Measurements from ENCODE around the gene HIF3A. TPM values are rescaled to one million over a fixed set of nuclear protein-coding genes. Genes with fewer than 3 reads are reported as not detected.

The HIF3A gene
- total and polyA plus RNA-seq, 2 donors (not counting 1 experiment from before 2014, with no cell fraction given): 0.12 to 1.5 TPM

GRCh38 chr19:46392252-46392801, 95.5 kb downstream of the HIF3A start:
- TF ChIP-seq, protein P1, sequence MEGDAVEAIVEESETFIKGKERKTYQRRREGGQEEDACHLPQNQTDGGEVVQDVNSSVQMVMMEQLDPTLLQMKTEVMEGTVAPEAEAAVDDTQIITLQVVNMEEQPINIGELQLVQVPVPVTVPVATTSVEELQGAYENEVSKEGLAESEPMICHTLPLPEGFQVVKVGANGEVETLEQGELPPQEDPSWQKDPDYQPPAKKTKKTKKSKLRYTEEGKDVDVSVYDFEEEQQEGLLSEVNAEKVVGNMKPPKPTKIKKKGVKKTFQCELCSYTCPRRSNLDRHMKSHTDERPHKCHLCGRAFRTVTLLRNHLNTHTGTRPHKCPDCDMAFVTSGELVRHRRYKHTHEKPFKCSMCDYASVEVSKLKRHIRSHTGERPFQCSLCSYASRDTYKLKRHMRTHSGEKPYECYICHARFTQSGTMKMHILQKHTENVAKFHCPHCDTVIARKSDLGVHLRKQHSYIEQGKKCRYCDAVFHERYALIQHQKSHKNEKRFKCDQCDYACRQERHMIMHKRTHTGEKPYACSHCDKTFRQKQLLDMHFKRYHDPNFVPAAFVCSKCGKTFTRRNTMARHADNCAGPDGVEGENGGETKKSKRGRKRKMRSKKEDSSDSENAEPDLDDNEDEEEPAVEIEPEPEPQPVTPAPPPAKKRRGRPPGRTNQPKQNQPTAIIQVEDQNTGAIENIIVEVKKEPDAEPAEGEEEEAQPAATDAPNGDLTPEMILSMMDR (conservative IDR thresholded peaks at IDR 0.05 in 1 of 2, IDR thresholded peaks at IDR 0.05 in 1 of 2; ENCODE audit: low read depth in 1 of 2, low read length in 2 of 2): no peak
- TF ChIP-seq EZH2 (IDR thresholded peaks at IDR 0.05; ENCODE audit: low read length, missing control alignments): no peak
- Histone ChIP-seq H3K4me2 (ENCODE audit: extremely low read depth, insufficient read depth, low read length) (peak overlapping the region; percentile 62), H4K20me1 (ENCODE audit: control insufficient read depth, extremely low read depth, insufficient read depth, low read length) (no peaks in the 10 kb centered on the region)

GRCh38 chr19:46392837-46393236, 96.0 kb downstream of the HIF3A start:
- peak overlapping the region; percentile 62 for H3K4me2 ChIP-seq (ENCODE audit: extremely low read depth, insufficient read depth, low read length)
- peaks cover 16% of the 10 kb centered on the region for H3K4me1 ChIP-seq (ENCODE audit: control insufficient read depth, extremely low read depth, insufficient read depth, low read length)
- no peaks in the 10 kb centered on the region for H3K79me2 ChIP-seq (ENCODE audit: control insufficient read depth, insufficient read depth, low read length)
- no peaks in the 10 kb centered on the region for H3K27me3 ChIP-seq (ENCODE audit: control insufficient read depth, insufficient read depth, low read length)
- H4K20me1 ChIP-seq (ENCODE audit: control insufficient read depth, extremely low read depth, insufficient read depth, low read length): no peaks in the 10 kb centered on the region
- peak overlapping the region; percentile 26 for H3K9ac ChIP-seq (ENCODE audit: insufficient read depth, low read length)
- TF ChIP-seq, protein P1 (conservative IDR thresholded peaks at IDR 0.05 in 1 of 2, IDR thresholded peaks at IDR 0.05 in 1 of 2; ENCODE audit: low read depth in 1 of 2, low read length in 2 of 2): no peak
- no peak for TF ChIP-seq EZH2 (IDR thresholded peaks at IDR 0.05; ENCODE audit: low read length, missing control alignments)
- peaks cover 21% of the 10 kb centered on the region for H3K36me3 ChIP-seq (ENCODE audit: control insufficient read depth, insufficient read depth, low read length)
- no peaks in the 10 kb centered on the region for H3K9me3 ChIP-seq (ENCODE audit: control insufficient read depth, insufficient read depth, low read depth, low read length)
- H3K27ac ChIP-seq (ENCODE audit: insufficient read depth, low read length): peak overlapping the region; percentile 75
- DNase-seq (ENCODE audit: low read depth in 2 of 2): no peak
- H3K4me3 ChIP-seq (replicated peaks in 1 of 4; ENCODE audit: control extremely low read depth in 1 of 4, insufficient read depth in 1 of 4, low read depth in 3 of 4, low read length in 4 of 4): no peak overlapping the region
- H2AFZ ChIP-seq (ENCODE audit: low read length): no peak overlapping the region

More at GRCh38 chr19:46392252-46392801, 95.5 kb downstream of the HIF3A start:
- H2AFZ ChIP-seq (ENCODE audit: low read length): no peak overlapping the region
- peak overlapping the region; percentile 26 for H3K9ac ChIP-seq (ENCODE audit: insufficient read depth, low read length)
- peaks cover 16% of the 10 kb centered on the region for H3K4me1 ChIP-seq (ENCODE audit: control insufficient read depth, extremely low read depth, insufficient read depth, low read length)
- no peaks in the 10 kb centered on the region for H3K27me3 ChIP-seq (ENCODE audit: control insufficient read depth, insufficient read depth, low read length)
- H3K79me2 ChIP-seq (ENCODE audit: control insufficient read depth, insufficient read depth, low read length): no peaks in the 10 kb centered on the region
- DNase-seq (ENCODE audit: low read depth in 2 of 2): peak in 1 of 2 donors; percentile 84
- no peak overlapping the region for H3K4me3 ChIP-seq (replicated peaks in 1 of 4; ENCODE audit: control extremely low read depth in 1 of 4, insufficient read depth in 1 of 4, low read depth in 3 of 4, low read length in 4 of 4)
- H3K36me3 ChIP-seq (ENCODE audit: control insufficient read depth, insufficient read depth, low read length): peaks cover 26% of the 10 kb centered on the region
- H3K9me3 ChIP-seq (ENCODE audit: control insufficient read depth, insufficient read depth, low read depth, low read length): no peaks in the 10 kb centered on the region
- H3K27ac ChIP-seq (ENCODE audit: insufficient read depth, low read length): peak overlapping the region; percentile 75

Other genes with a start within 250 kb of the HIF3A start
- not detected in 2 replicates for gene IGFL3, start 172.4 kb upstream of the HIF3A start, total RNA-seq
- gene IGFL3, start 172.4 kb upstream of the HIF3A start, polyA plus RNA-seq: not detected in 2 replicates
- gene IGFL2, start 148.8 kb upstream of the HIF3A start, total RNA-seq: not detected in 2 replicates
- gene IGFL2, start 148.8 kb upstream of the HIF3A start, polyA plus RNA-seq: not detected in 2 replicates
- not detected in 2 replicates for gene IGFL1, start 67.3 kb upstream of the HIF3A start, total RNA-seq
- not detected in 2 replicates for gene IGFL1, start 67.3 kb upstream of the HIF3A start, polyA plus RNA-seq
- gene PPP5C, start 50.0 kb downstream of the HIF3A start, total RNA-seq: 35.2 and 46.9 TPM in 2 replicates
- 94.1 and 123 TPM in 2 replicates for gene PPP5C, start 50.0 kb downstream of the HIF3A start, polyA plus RNA-seq
- 13.4 and 17.2 TPM in 2 replicates for gene CCDC8, start 116.5 kb downstream of the HIF3A start, total RNA-seq
- gene CCDC8, start 116.5 kb downstream of the HIF3A start, polyA plus RNA-seq: 1.9 and 4.8 TPM in 2 replicates
- under 0.01 and 0.17 TPM in 2 replicates for gene PNMA8C, start 131.9 kb downstream of the HIF3A start, total RNA-seq
- 0.01 and 0.07 TPM in 2 replicates for gene PNMA8C, start 131.9 kb downstream of the HIF3A start, polyA plus RNA-seq
- gene PNMA8A, start 174.5 kb downstream of the HIF3A start, total RNA-seq: 3.9 and 8.9 TPM in 2 replicates
- gene PNMA8A, start 174.5 kb downstream of the HIF3A start, polyA plus RNA-seq: 0.45 and 1.4 TPM in 2 replicates
- 1.3 and 1.7 TPM in 2 replicates for gene PNMA8B, start 198.8 kb downstream of the HIF3A start, total RNA-seq
- gene PNMA8B, start 198.8 kb downstream of the HIF3A start, polyA plus RNA-seq: 0.12 and 0.14 TPM in 2 replicates

All from fibroblast of lung (primary cell).